ENCODE results near the gene AFAP1L2. TPM values are rescaled to one million over a fixed set of nuclear protein-coding genes. Genes with fewer than 3 reads are reported as not detected.

AFAP1L2 gene
- total and polyA plus RNA-seq, 2 experiments from 2014 or later, result not detected

DNA sequence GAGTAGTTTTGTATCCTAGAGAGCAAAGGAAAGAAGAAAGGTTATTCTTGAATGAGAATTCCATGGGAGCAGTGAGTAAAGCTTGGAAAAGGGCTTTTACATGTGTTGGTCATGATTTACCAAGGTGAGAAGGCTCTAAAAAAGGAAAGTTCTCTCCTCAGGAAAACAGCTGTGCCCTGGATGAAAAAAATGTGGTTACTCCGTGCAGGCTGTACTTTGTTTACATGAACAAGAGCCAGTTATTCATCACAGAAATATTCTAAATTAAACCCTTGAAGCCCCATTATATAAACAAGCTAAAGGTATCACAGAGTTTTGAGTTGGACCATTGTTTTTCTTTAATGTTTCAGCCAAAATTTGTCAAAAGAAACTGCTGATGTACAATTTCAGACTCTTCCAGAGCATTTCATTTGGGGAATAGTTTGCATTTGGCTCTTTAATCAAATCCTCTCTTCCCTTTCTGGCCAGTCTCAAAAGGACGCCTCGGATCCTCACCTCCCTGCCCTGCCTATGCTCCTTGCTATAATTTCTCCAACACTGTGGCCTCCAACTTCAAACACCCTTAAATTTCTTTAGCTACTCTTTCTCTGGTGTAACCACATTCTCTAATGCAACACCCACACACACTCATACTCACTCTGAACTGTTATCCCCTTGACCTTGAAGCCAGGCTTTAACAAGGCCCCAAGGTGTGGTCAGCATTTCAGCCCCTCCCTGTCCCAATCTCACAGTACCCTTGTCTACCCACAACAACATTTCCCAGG is 47.4 kb downstream of the AFAP1L2 start:
- Histone ChIP-seq H3K27me3 (replicated peaks; ENCODE audit: insufficient read depth) (peaks cover 9% of the 10 kb centered on the region; the same call in 1 of the 2 replicates), H3K27ac (no peak overlapping the region), H3K9me3 (ENCODE audit: low read depth) (no peaks in the 10 kb centered on the region), H3F3A (ENCODE audit: insufficient read depth) (no peaks in the 10 kb centered on the region), H3K4me2 (ENCODE audit: unreplicated experiment) (no peak overlapping the region), H3K9me2 (ENCODE audit: insufficient read depth) (no peaks in the 10 kb centered on the region), H3K4me1 (ENCODE audit: insufficient read depth) (no peaks in the 10 kb centered on the region), H3K9ac (no peak overlapping the region), H3K36me3 (ENCODE audit: low read depth) (no peaks in the 10 kb centered on the region), H2AFZ (no peak overlapping the region), H3K79me2 (ENCODE audit: insufficient read depth) (no peaks in the 10 kb centered on the region), H3K4me3 (no peak overlapping the region), H4K20me1 (ENCODE audit: insufficient read depth) (no peaks in the 10 kb centered on the region)
- in situ Hi-C loops (cut with MboI), result no loop called here
- peak; percentile 7 for DNase-seq
- TF ChIP-seq EZH2phosphoT487 (IDR thresholded peaks at IDR 0.05; ENCODE audit: insufficient read depth, low read depth) (no peak), EZH2 (IDR thresholded peaks at IDR 0.05; ENCODE audit: insufficient read depth, poor library complexity, severe bottlenecking) (no peak)
- 5 to 11% methylated on average over 3 of the region's 3 CpGs for WGBS, 2 experiments (ENCODE audit: low coverage in 1 of 2, low lambda C conversion rate in 2 of 2, missing lambda C conversion rate in 2 of 2)

DNA sequence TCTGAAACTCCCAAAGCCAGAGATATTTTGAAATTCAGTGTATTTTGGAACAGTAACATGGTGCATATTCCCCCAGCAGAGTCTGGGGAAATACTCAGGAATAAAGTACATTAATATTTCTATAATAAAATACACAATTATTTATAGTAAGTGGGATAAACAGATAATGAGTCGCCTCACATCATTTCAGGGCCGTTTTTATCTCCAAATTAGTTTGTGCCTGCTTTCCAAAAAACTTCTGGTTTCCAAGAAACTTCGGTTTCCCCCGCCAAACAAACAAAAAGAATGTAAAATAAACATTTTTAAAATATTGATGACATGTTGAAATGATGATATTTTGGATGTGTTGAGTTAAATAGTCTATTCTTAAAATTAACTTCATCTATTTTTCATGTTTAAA is 48.2 kb downstream of the AFAP1L2 start:
- no peaks in the 10 kb centered on the region for H3K36me3 ChIP-seq (ENCODE audit: low read depth)
- H3K9ac ChIP-seq, result no peak overlapping the region
- H2AFZ ChIP-seq, result no peak overlapping the region
- H3K27me3 ChIP-seq (replicated peaks; ENCODE audit: insufficient read depth), result peaks cover 9% of the 10 kb centered on the region; the same call in 1 of the 2 replicates
- 3% methylated on average over 4 of the region's 4 CpGs for WGBS, 2 experiments (ENCODE audit: low coverage in 1 of 2, low lambda C conversion rate in 2 of 2, missing lambda C conversion rate in 2 of 2)
- no peaks in the 10 kb centered on the region for H3K9me2 ChIP-seq (ENCODE audit: insufficient read depth)
- H3K4me2 ChIP-seq (ENCODE audit: unreplicated experiment), result no peak overlapping the region
- H4K20me1 ChIP-seq (ENCODE audit: insufficient read depth), result no peaks in the 10 kb centered on the region
- in situ Hi-C loops (cut with MboI), result no loop called here
- no peaks in the 10 kb centered on the region for H3K79me2 ChIP-seq (ENCODE audit: insufficient read depth)
- no peaks in the 10 kb centered on the region for H3F3A ChIP-seq (ENCODE audit: insufficient read depth)
- no peak overlapping the region for H3K27ac ChIP-seq
- H3K4me3 ChIP-seq, result no peak overlapping the region
- no peaks in the 10 kb centered on the region for H3K4me1 ChIP-seq (ENCODE audit: insufficient read depth)
- DNase-seq, result no peak
- no peaks in the 10 kb centered on the region for H3K9me3 ChIP-seq (ENCODE audit: low read depth)
- TF ChIP-seq EZH2 (IDR thresholded peaks at IDR 0.05; ENCODE audit: insufficient read depth, poor library complexity, severe bottlenecking) (no peak), EZH2phosphoT487 (IDR thresholded peaks at IDR 0.05; ENCODE audit: insufficient read depth, low read depth) (no peak)

DNA sequence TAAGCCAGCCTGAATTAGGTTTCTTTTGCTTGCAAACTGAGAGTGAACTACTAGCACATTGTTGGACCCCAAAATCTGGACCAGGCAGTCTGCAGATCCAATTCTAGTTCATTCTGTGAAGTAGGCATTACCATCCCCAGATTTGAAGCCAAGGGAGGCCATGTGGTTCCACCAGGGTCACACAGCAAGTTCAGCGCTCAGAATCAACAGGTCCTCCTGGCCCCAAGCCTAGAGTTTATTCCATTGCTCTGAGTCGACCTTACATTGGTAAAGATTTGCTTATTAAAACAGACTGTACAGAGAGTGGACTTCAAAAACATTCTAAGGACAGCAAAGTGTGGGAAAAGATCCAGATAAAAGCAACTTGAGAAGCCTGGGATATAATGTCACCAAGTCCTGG is 50.9 kb downstream of the AFAP1L2 start:
- peaks cover 15% of the 10 kb centered on the region; the same call in 1 of the 2 replicates for H3K27me3 ChIP-seq (replicated peaks; ENCODE audit: insufficient read depth)
- no peak overlapping the region for H2AFZ ChIP-seq
- H3K9me3 ChIP-seq (ENCODE audit: low read depth), result no peaks in the 10 kb centered on the region
- H4K20me1 ChIP-seq (ENCODE audit: insufficient read depth), result no peaks in the 10 kb centered on the region
- no peaks in the 10 kb centered on the region for H3F3A ChIP-seq (ENCODE audit: insufficient read depth)
- no peak for DNase-seq
- WGBS, 2 experiments (ENCODE audit: low coverage in 1 of 2, low lambda C conversion rate in 2 of 2, missing lambda C conversion rate in 2 of 2), result 45 to 60% methylated on average over 2 of the region's 2 CpGs
- H3K4me1 ChIP-seq (ENCODE audit: insufficient read depth), result no peaks in the 10 kb centered on the region
- no peaks in the 10 kb centered on the region for H3K9me2 ChIP-seq (ENCODE audit: insufficient read depth)
- no peak overlapping the region for H3K4me2 ChIP-seq (ENCODE audit: unreplicated experiment)
- no peaks in the 10 kb centered on the region for H3K36me3 ChIP-seq (ENCODE audit: low read depth)
- TF ChIP-seq EZH2phosphoT487 (IDR thresholded peaks at IDR 0.05; ENCODE audit: insufficient read depth, low read depth) (no peak), EZH2 (IDR thresholded peaks at IDR 0.05; ENCODE audit: insufficient read depth, poor library complexity, severe bottlenecking) (no peak)
- H3K27ac ChIP-seq, result no peak overlapping the region
- H3K79me2 ChIP-seq (ENCODE audit: insufficient read depth), result no peaks in the 10 kb centered on the region
- no peak overlapping the region for H3K9ac ChIP-seq
- no peak overlapping the region for H3K4me3 ChIP-seq
- in situ Hi-C loops (cut with MboI), result no loop called here

DNA sequence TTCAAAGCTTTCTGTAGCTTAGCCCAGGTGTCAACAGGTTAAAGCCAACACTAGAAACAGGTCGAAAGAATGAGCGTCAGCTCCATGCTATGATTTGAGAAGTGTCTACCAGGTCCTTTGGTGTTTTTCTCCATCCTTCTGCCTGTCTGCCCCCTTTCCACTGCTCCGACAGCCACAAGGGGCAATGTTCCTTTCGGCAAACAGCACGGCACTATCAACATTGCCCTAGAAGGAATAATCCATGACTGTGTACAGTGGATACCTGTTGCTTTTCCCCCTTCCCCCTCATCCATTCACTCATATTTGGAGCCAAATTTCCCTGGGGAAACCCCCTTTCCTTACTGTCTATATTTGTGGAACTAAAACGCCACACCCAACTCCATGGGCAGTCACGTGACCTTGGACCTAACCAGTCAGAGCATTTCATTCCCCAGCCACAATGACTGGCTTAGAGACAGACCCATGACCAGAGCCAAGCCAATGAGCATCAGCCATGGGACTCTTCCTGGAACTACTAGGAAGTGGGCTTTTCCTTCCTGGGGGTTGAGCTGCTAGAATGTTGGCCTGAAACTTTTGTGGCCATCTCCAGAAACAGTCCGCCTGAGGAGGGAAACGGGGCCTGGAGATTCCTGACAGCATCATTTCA is 51.5 kb downstream of the AFAP1L2 start:
- H3K4me2 ChIP-seq (ENCODE audit: unreplicated experiment), result no peak overlapping the region
- no peaks in the 10 kb centered on the region for H3K4me1 ChIP-seq (ENCODE audit: insufficient read depth)
- no peaks in the 10 kb centered on the region for H3K9me3 ChIP-seq (ENCODE audit: low read depth)
- H3K79me2 ChIP-seq (ENCODE audit: insufficient read depth), result no peaks in the 10 kb centered on the region
- TF ChIP-seq EZH2 (IDR thresholded peaks at IDR 0.05; ENCODE audit: insufficient read depth, poor library complexity, severe bottlenecking) (no peak), EZH2phosphoT487 (IDR thresholded peaks at IDR 0.05; ENCODE audit: insufficient read depth, low read depth) (no peak)
- peaks cover 15% of the 10 kb centered on the region; the same call in 1 of the 2 replicates for H3K27me3 ChIP-seq (replicated peaks; ENCODE audit: insufficient read depth)
- no peak overlapping the region for H3K4me3 ChIP-seq
- no peak overlapping the region for H2AFZ ChIP-seq
- no peak overlapping the region for H3K27ac ChIP-seq
- H3F3A ChIP-seq (ENCODE audit: insufficient read depth), result no peaks in the 10 kb centered on the region
- no peak for DNase-seq
- H3K9ac ChIP-seq, result no peak overlapping the region
- no peaks in the 10 kb centered on the region for H3K36me3 ChIP-seq (ENCODE audit: low read depth)
- no peaks in the 10 kb centered on the region for H3K9me2 ChIP-seq (ENCODE audit: insufficient read depth)
- in situ Hi-C loops (cut with MboI), result no loop called here
- 72 to 80% methylated on average over 9 of the region's 9 CpGs for WGBS, 2 experiments (ENCODE audit: low coverage in 1 of 2, low lambda C conversion rate in 2 of 2, missing lambda C conversion rate in 2 of 2)
- no peaks in the 10 kb centered on the region for H4K20me1 ChIP-seq (ENCODE audit: insufficient read depth)
